Calu3 (cell line): ENCODE results near the gene CTDSP1. TPM values are rescaled to one million over a fixed set of nuclear protein-coding genes. Genes with fewer than 3 reads are reported as not detected.

Experiments
- BruUV-seq: library from RNA; stranded (reverse); fragments of 400-500 nt; replicated peaks from 2 replicates; lab custom pipeline; 2021; lab: Mats Ljungman, UMichigan
- CTCF ChIA-PET: fragments of 300-600 bp; sonication (Branson Sonifier 250); formaldehyde crosslinking; loops from one replicate; lab custom pipeline; 2022; ENCODE audit warnings: antibody characterized with exemption; lab: Charles Lee
- DNase-seq: peaks from one replicate; pipeline ENCODE4 v3.0.0; 2022
- H3K27ac Mint-ChIP-seq: one replicate; pipeline ENCODE4 v1.8.0; 2022; ENCODE audit warnings: mixed read lengths; ENCODE audit not compliant: unreplicated experiment
- H3K27me3 Mint-ChIP-seq: one replicate; pipeline ENCODE4 v1.8.0; 2022; ENCODE audit warnings: mixed read lengths; ENCODE audit not compliant: unreplicated experiment
- H3K36me3 Mint-ChIP-seq: one replicate; pipeline ENCODE4 v1.8.0; 2022; ENCODE audit warnings: mild to moderate bottlenecking, moderate library complexity, mixed read lengths; ENCODE audit not compliant: insufficient read depth, unreplicated experiment
- H3K4me1 Mint-ChIP-seq: one replicate; pipeline ENCODE4 v1.8.0; 2022; ENCODE audit warnings: mild to moderate bottlenecking, low read depth, mixed read lengths; ENCODE audit not compliant: unreplicated experiment
- H3K4me3 Mint-ChIP-seq: one replicate; pipeline ENCODE4 v1.8.0; 2022; ENCODE audit warnings: mild to moderate bottlenecking, low read depth, moderate library complexity, mixed read lengths; ENCODE audit not compliant: unreplicated experiment
- H3K9me3 Mint-ChIP-seq: one replicate; pipeline ENCODE4 v1.8.0; 2022; ENCODE audit warnings: low read depth, mixed read lengths; ENCODE audit not compliant: unreplicated experiment
- intact Hi-C: fragments of 100-400 bp; cut with micrococcal nuclease; formaldehyde crosslinking; loops from one replicate; pipeline ENCODE4 v1.10.0; 2022; ENCODE audit not compliant: unreplicated experiment
- total RNA-seq: library from RNA; stranded (reverse); gene quantifications from 2 replicates; pipeline ENCODE4 v1.2.3, GENCODE V29; 2022
- TF ChIP-seq, protein P1 (sequence below): fragments of 200-600 bp; IDR thresholded peaks from one replicate; pipeline ENCODE4 v1.8.0; 2022; ENCODE audit warnings: antibody characterized with exemption; ENCODE audit not compliant: unreplicated experiment

CTDSP1 gene
- total RNA-seq, 1 experiment from 2014 or later, result 58.0 TPM

DNA sequence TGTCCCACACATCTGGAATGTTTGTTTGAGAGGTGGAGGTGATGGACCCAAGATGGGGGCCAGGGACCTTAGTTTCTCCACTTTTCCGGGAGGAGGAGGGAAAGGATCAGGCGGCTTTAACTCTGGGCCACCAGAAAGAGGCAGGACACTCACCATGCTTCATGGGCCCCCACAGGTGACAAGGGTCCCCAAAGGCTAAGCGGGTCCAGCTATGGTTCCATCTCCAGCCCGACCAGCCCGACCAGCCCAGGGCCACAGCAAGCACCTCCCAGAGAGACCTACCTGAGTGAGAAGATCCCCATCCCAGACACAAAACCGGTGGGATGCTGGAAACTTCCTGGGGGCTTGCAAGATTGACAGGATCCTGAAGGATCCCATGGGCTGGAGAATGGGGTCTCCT is 16.9 kb upstream of the CTDSP1 start:
- no peak for DNase-seq
- peaks cover 26% of the 10 kb centered on the region for H3K27me3 Mint-ChIP-seq
- TF ChIP-seq, protein P1, sequence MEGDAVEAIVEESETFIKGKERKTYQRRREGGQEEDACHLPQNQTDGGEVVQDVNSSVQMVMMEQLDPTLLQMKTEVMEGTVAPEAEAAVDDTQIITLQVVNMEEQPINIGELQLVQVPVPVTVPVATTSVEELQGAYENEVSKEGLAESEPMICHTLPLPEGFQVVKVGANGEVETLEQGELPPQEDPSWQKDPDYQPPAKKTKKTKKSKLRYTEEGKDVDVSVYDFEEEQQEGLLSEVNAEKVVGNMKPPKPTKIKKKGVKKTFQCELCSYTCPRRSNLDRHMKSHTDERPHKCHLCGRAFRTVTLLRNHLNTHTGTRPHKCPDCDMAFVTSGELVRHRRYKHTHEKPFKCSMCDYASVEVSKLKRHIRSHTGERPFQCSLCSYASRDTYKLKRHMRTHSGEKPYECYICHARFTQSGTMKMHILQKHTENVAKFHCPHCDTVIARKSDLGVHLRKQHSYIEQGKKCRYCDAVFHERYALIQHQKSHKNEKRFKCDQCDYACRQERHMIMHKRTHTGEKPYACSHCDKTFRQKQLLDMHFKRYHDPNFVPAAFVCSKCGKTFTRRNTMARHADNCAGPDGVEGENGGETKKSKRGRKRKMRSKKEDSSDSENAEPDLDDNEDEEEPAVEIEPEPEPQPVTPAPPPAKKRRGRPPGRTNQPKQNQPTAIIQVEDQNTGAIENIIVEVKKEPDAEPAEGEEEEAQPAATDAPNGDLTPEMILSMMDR, result no peak
- no peaks in the 10 kb centered on the region for H3K36me3 Mint-ChIP-seq
- H3K27ac Mint-ChIP-seq, result no peak overlapping the region
- BruUV-seq, result no TSS peak
- CTCF ChIA-PET, result interaction anchor here (1.2 kb wide), 2 partner anchors 11 to 110 kb away, joined by 3 read pairs; no protein-coding TSS in a partner anchor
- no peaks in the 10 kb centered on the region for H3K9me3 Mint-ChIP-seq
- H3K4me1 Mint-ChIP-seq, result peaks cover 29% of the 10 kb centered on the region
- intact Hi-C loops, result no loop called here
- no peak overlapping the region for H3K4me3 Mint-ChIP-seq

DNA sequence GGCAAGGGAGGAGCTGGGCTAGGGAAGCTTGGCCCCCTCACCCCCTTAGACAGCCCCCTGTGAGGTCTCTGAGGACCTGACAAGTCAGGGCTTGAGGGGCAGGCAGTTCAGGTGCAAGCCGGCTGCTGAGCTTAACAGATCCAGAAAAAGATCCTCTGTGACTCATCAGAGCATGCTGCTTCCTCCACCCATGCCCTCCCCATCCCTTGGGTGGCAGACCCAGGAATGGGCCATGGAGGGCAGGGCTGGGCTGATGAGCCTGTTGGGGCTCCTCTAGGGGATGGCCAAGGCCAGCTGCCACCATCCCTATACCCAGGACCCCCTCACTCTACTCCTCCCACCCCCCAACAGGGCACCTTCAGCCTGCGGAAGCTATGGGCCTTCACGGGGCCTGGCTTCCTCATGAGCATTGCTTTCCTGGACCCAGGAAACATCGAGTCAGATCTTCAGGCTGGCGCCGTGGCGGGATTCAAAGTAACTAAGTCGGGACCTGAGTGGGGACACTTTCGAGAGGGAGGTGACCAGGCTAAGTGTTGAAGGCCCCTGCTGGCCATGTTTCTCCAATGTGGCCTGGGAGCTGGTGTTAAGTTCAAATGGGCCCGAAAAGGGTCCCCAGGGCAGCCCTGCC is 15.7 kb upstream of the CTDSP1 start:
- H3K36me3 Mint-ChIP-seq, result peaks cover 8% of the 10 kb centered on the region
- H3K9me3 Mint-ChIP-seq, result no peaks in the 10 kb centered on the region
- H3K4me1 Mint-ChIP-seq, result peaks cover 29% of the 10 kb centered on the region
- TF ChIP-seq, protein P1, result no peak
- DNase-seq, result no peak
- intact Hi-C loops, result no loop called here
- H3K4me3 Mint-ChIP-seq, result no peak overlapping the region
- peaks cover 26% of the 10 kb centered on the region for H3K27me3 Mint-ChIP-seq
- CTCF ChIA-PET, result interaction anchor here (0.7 to 1.2 kb wide), 3 partner anchors 10 to 111 kb away, joined by 3 read pairs; no protein-coding TSS in a partner anchor
- no TSS peak for BruUV-seq
- H3K27ac Mint-ChIP-seq, result no peak overlapping the region

DNA sequence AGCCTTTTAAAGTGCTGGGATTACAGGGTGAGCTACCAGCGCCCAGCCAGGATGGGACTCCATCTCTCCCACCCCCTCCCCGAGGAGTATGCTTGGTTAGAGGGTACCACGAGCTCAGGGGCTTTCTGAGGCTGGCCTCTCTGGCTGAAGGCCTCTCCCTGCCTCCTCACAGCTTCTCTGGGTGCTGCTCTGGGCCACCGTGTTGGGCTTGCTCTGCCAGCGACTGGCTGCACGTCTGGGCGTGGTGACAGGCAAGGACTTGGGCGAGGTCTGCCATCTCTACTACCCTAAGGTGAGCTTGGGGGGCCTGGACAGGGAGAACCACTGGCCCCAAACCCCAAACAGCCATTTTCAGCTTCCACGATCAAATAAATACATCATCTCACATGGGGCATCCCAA is 14.7 kb upstream of the CTDSP1 start:
- CTCF ChIA-PET, result interaction anchor here (0.5 kb wide), 1 partner anchor 1756 kb away, joined by 4 read pairs; no protein-coding TSS in a partner anchor
- intact Hi-C loops, result no loop called here
- Mint-ChIP-seq H3K4me1 (peaks cover 25% of the 10 kb centered on the region), H3K36me3 (peaks cover 11% of the 10 kb centered on the region), H3K9me3 (no peaks in the 10 kb centered on the region), H3K27ac (no peak overlapping the region), H3K27me3 (peaks cover 26% of the 10 kb centered on the region), H3K4me3 (no peak overlapping the region)
- no peak for DNase-seq
- BruUV-seq, result no TSS peak
- TF ChIP-seq, protein P1, result no peak

DNA sequence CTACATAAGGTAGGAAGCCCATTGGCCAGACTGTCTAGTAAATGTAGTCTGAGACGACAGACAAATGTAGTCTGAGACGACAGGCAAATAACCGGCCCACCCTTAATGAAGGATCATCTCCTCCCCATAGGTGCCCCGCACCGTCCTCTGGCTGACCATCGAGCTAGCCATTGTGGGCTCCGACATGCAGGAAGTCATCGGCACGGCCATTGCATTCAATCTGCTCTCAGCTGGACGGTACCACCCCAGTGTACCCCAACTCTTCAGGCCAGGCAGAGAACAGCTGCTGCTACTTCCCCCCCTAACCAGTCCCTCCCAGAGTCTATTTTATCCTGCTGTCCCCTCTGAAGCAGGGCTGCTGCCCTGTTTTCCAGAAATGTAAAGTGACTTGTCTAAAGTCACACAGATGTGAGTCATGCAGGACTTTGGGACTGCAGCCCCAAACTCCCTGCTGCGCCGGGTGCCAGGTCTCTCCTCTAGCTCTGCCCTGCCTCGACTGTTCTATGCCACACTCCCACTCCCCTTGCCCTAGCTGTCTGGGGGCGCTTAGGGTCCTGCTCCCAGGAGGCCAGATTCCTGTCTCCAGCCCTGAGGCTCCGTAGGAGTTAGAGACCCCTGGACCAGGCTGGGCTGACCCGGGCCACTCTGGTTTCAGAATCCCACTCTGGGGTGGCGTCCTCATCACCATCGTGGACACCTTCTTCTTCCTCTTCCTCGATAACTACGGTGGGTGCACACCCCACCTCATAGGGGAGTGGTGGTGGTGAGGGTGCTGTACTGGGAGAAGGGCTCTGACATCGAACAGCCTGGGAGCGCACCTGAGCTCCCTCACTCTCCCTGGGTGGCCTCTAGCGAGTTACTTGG is 12.9 kb upstream of the CTDSP1 start:
- Mint-ChIP-seq H3K4me3 (peak overlapping the region; percentile 33), H3K27ac (peak overlapping the region; percentile 10), H3K9me3 (no peaks in the 10 kb centered on the region)

More for the DNA sequence above, 12.9 kb upstream of the CTDSP1 start:
- Mint-ChIP-seq H3K36me3 (peaks cover 11% of the 10 kb centered on the region), H3K4me1 (peaks cover 17% of the 10 kb centered on the region), H3K27me3 (peaks cover 20% of the 10 kb centered on the region)
- no peak for DNase-seq
- intact Hi-C loops, result no loop called here
- TF ChIP-seq, protein P1, result no peak
- CTCF ChIA-PET, result interaction anchor here (0.5 to 1.6 kb wide), 8 partner anchors 9 to 496 kb away, joined by 3 to 6 read pairs (median 4); partner anchors contain the start of gene CATIP
- no TSS peak for BruUV-seq
